K562 (cell line): ENCODE data around the gene RNF26. TPM values are rescaled to one million over a fixed set of nuclear protein-coding genes. Genes with fewer than 3 reads are reported as not detected.

ENCODE experiments used
- ADNP ChIP-seq: fragments of 200-800 bp; sonication (Bioruptor generic); IDR thresholded peaks from 2 replicates; pipeline ENCODE4 v1.6.1; 2016; ENCODE audit warnings: missing genetic modification characterization, missing compliant biosample characterization
- BCLAF1 ChIP-seq, 2 experiments: fragments of 450-650 bp in 1 of 2; IDR thresholded peaks; 2 replicates each; pipeline ENCODE4 v1.6.1; 2011 to 2017; ENCODE audit warnings: low read depth in 2 of 2, antibody characterized with exemption in 1 of 2, borderline replicate concordance in 1 of 2, low read length in 1 of 2, mild to moderate bottlenecking in 1 of 2, mixed read lengths in 1 of 2; ENCODE audit not compliant: control insufficient read depth in 1 of 2
- CREB1 ChIP-seq, 2 experiments: sonication (generic) in 1 of 2; formaldehyde crosslinking in 1 of 2; IDR thresholded peaks; 2 replicates each; pipeline versions ENCODE4 v1.6.1 to v1.8.0; 2012 to 2022; ENCODE audit warnings: inconsistent platforms in 1 of 2, mild to moderate bottlenecking in 1 of 2, missing genetic modification reagents in 1 of 2, moderate library complexity in 1 of 2
- DPF2 ChIP-seq: fragments of 450-650 bp; IDR thresholded peaks from 2 replicates; pipeline ENCODE4 v1.6.1; 2016
- FOXK2 ChIP-seq, 2 experiments: fragments of 450-650 bp; IDR thresholded peaks in 1 of 2; conservative IDR thresholded peaks in 1 of 2; 2 replicates each; pipeline ENCODE4 v1.6.1; 2016; ENCODE audit warnings: low read depth in 2 of 2, mild to moderate bottlenecking in 1 of 2
- FOXM1 ChIP-seq, 2 experiments: fragments of 450-650 bp in 1 of 2; sonication (generic) in 1 of 2; formaldehyde crosslinking in 1 of 2; IDR thresholded peaks; 2 replicates each; pipeline versions ENCODE4 v1.6.1 to v1.9.0; 2017 to 2022; ENCODE audit warnings: low read depth in 2 of 2, mild to moderate bottlenecking in 2 of 2, missing genetic modification reagents in 1 of 2, moderate library complexity in 1 of 2
- HDAC2 ChIP-seq: fragments of 450-650 bp; IDR thresholded peaks from 2 replicates; pipeline ENCODE4 v1.6.1; 2016; ENCODE audit warnings: mild to moderate bottlenecking
- HES1 ChIP-seq: fragments of 450-650 bp; IDR thresholded peaks from 2 replicates; pipeline ENCODE4 v1.6.1; 2016; ENCODE audit warnings: low read depth, mild to moderate bottlenecking, moderate library complexity
- HNRNPL ChIP-seq: fragments of 200-400 bp; formaldehyde crosslinking; IDR thresholded peaks from 2 replicates; pipeline ENCODE4 v1.6.1; 2017; ENCODE audit warnings: low read depth, mild to moderate bottlenecking, low read length
- MCM5 ChIP-seq: fragments of 450-650 bp; IDR thresholded peaks from 2 replicates; pipeline ENCODE4 v1.6.1; 2016; ENCODE audit warnings: low read depth
- NONO ChIP-seq, 2 experiments: fragments of 200-400 bp in 1 of 2; fragments of 450-650 bp in 1 of 2; formaldehyde crosslinking in 1 of 2; IDR thresholded peaks; 2 replicates each; pipeline ENCODE4 v1.6.1; 2017; ENCODE audit warnings: low read depth in 2 of 2, mild to moderate bottlenecking in 2 of 2, moderate library complexity in 2 of 2, low read length in 1 of 2
- RHOXF2B ChIP-seq: fragments of 250-450 bp; sonication (Bioruptor Pico); conservative IDR thresholded peaks from 2 replicates; pipeline ENCODE4 v1.5.1; 2021
- SMARCA4 ChIP-seq: fragments of 450-650 bp; IDR thresholded peaks from 2 replicates; pipeline ENCODE4 v1.6.1; 2016
- TAF15 ChIP-seq: fragments of 200-400 bp; formaldehyde crosslinking; IDR thresholded peaks from 2 replicates; pipeline ENCODE4 v1.6.1; 2017; ENCODE audit warnings: mild to moderate bottlenecking, low read depth, low read length, moderate library complexity
- TEAD1 ChIP-seq, 2 experiments: fragments of 450-650 bp in 1 of 2; sonication (generic) in 1 of 2; formaldehyde crosslinking; IDR thresholded peaks; 2 replicates each; pipeline versions ENCODE4 v1.4.0 to v1.8.0; 2020 to 2022; ENCODE audit warnings: mild to moderate bottlenecking in 2 of 2, missing genetic modification reagents in 1 of 2
- ZBTB17 ChIP-seq: fragments of 450-650 bp; formaldehyde crosslinking; IDR thresholded peaks from 2 replicates; pipeline ENCODE4 v1.4.0; 2020; ENCODE audit warnings: mild to moderate bottlenecking
- ZEB2 ChIP-seq: fragments of 450-650 bp; IDR thresholded peaks from 2 replicates; pipeline ENCODE4 v1.6.1; 2016
- ZNF165 ChIP-seq: fragments of 250-450 bp; sonication (Bioruptor Pico); IDR thresholded peaks from 2 replicates; pipeline ENCODE4 v1.4.0; 2020; ENCODE audit warnings: borderline replicate concordance
- ZNF668 ChIP-seq: fragments of 250-450 bp; sonication (Bioruptor Pico); IDR thresholded peaks from 2 replicates; pipeline ENCODE4 v1.8.0; 2022; ENCODE audit warnings: mild to moderate bottlenecking, inconsistent platforms
- polyA plus RNA-seq, 8 experiments: library from polyadenylated mRNA; depleted of rRNA in 4 of 8; stranded (reverse) in 5 of 8; unstranded in 3 of 8; fragments of >200 nt; fragmentation: Nextera tagmentation in 2 of 8; fragmentation: Illumina TruSeq in 1 of 8; extraction: Ambion mirVana in 2 of 8; extraction: Trizol in 1 of 8; gene quantifications; 2 replicates each; pipeline versions ENCODE4 v1.2.1 to v1.2.3, GENCODE V29; 2011 to 2014; ENCODE audit warnings: inconsistent platforms in 1 of 8, missing spikeins in 1 of 8
- total RNA-seq, 7 experiments: library from RNA; depleted of rRNA in 6 of 7; stranded (reverse); fragments of >200 nt in 6 of 7; fragmentation: Illumina TruSeq in 2 of 7; extraction: Trizol in 2 of 7; gene quantifications; 2 replicates each; pipeline versions ENCODE4 v1.2.1 to v1.2.3, GENCODE V29; 2011 to 2021; ENCODE audit warnings: low replicate concordance in 1 of 7
- TF ChIP-seq, protein P1 (sequence below): fragments of 450-650 bp; IDR thresholded peaks from 2 replicates; pipeline ENCODE4 v1.6.1; 2016; ENCODE audit warnings: mild to moderate bottlenecking
- TF ChIP-seq, protein P2 (sequence below): fragments of 450-650 bp; IDR thresholded peaks from 2 replicates; pipeline ENCODE4 v1.6.1; 2018; ENCODE audit warnings: mild to moderate bottlenecking, low read depth; ENCODE audit not compliant: partially characterized antibody

Gene RNF26
- total and polyA plus RNA-seq, 9 of the 15 experiments (the other 6 are each of a cell fraction or from before 2014, with no cell fraction given): 5.3 to 53.6 (median 12.7) TPM

GRCh38 chr11:119378851-119379465, 44.6 kb downstream of the RNF26 start (continued):
- 0 out of 2 replicates have a peak, but pooled peaks have one; percentile 28 for TF ChIP-seq HES1
- TF ChIP-seq, protein P1, sequence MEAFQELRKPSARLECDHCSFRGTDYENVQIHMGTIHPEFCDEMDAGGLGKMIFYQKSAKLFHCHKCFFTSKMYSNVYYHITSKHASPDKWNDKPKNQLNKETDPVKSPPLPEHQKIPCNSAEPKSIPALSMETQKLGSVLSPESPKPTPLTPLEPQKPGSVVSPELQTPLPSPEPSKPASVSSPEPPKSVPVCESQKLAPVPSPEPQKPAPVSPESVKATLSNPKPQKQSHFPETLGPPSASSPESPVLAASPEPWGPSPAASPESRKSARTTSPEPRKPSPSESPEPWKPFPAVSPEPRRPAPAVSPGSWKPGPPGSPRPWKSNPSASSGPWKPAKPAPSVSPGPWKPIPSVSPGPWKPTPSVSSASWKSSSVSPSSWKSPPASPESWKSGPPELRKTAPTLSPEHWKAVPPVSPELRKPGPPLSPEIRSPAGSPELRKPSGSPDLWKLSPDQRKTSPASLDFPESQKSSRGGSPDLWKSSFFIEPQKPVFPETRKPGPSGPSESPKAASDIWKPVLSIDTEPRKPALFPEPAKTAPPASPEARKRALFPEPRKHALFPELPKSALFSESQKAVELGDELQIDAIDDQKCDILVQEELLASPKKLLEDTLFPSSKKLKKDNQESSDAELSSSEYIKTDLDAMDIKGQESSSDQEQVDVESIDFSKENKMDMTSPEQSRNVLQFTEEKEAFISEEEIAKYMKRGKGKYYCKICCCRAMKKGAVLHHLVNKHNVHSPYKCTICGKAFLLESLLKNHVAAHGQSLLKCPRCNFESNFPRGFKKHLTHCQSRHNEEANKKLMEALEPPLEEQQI: no peak
- 0 out of 2 replicates have a peak, but pooled peaks have one; percentile 38 for TF ChIP-seq CREB1 (IDR thresholded peaks at IDR 0.05)
- 0 out of 2 replicates have a peak, but pooled peaks have one; percentile 21 for TF ChIP-seq CREB1 (CRISPR knock-in tag; IDR thresholded peaks at IDR 0.05)
- no peak for TF ChIP-seq ZNF668
- no peak for TF ChIP-seq NONO (IDR thresholded peaks at IDR 0.05; ENCODE audit: low read depth in 2 of 2, low read length in 1 of 2)
- no peak for TF ChIP-seq ZBTB17 (CRISPR knock-in tag)
- TF ChIP-seq MCM5: no peak
- TF ChIP-seq RHOXF2B (CRISPR knock-in tag): no peak
- no peak for TF ChIP-seq FOXK2 (conservative IDR thresholded peaks at IDR 0.05 in 1 of 2, IDR thresholded peaks at IDR 0.05 in 1 of 2; ENCODE audit: low read depth in 2 of 2)
- peak; percentile 84 for TF ChIP-seq ZEB2
- no peak for TF ChIP-seq TAF15
- TF ChIP-seq TEAD1 (CRISPR knock-in tag; IDR thresholded peaks at IDR 0.05): peak; percentile 82 to 96
- peak; percentile 84 for TF ChIP-seq DPF2
- TF ChIP-seq FOXM1 (IDR thresholded peaks at IDR 0.05; ENCODE audit: low read depth): peak; percentile 64
- no peak for TF ChIP-seq FOXM1 (CRISPR knock-in tag; IDR thresholded peaks at IDR 0.05; ENCODE audit: low read depth)
- TF ChIP-seq, protein P2, sequence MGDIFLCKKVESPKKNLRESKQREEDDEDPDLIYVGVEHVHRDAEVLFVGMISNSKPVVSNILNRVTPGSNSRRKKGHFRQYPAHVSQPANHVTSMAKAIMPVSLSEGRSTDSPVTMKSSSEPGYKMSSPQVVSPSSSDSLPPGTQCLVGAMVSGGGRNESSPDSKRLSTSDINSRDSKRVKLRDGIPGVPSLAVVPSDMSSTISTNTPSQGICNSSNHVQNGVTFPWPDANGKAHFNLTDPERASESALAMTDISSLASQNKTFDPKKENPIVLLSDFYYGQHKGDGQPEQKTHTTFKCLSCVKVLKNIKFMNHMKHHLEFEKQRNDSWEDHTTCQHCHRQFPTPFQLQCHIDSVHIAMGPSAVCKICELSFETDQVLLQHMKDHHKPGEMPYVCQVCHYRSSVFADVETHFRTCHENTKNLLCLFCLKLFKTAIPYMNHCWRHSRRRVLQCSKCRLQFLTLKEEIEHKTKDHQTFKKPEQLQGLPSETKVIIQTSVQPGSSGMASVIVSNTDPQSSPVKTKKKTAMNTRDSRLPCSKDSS: no peak
- TF ChIP-seq HDAC2: no peak
- TF ChIP-seq ADNP (tag): no peak
- TF ChIP-seq HNRNPL: no peak
- peak; percentile 70 for TF ChIP-seq SMARCA4
- no peak for TF ChIP-seq BCLAF1 (IDR thresholded peaks at IDR 0.05; ENCODE audit: borderline replicate concordance in 1 of 2, control insufficient read depth in 1 of 2, low read depth in 2 of 2, low read length in 1 of 2)
- TF ChIP-seq ZNF165 (CRISPR knock-in tag): no peak
